Nephron progenitor cell (in vitro differentiated cells): ENCODE results near the gene F2RL2.

Experiments
- DNase-seq: peaks from one replicate; pipeline ENCODE4 v3.0.0; 2021
- H3K27ac Mint-ChIP-seq: 2 replicates; pipeline ENCODE4 v1.8.0; 2021; ENCODE audit warnings: mild to moderate bottlenecking, moderate library complexity, mixed read lengths
- H3K27me3 Mint-ChIP-seq: 2 replicates; pipeline ENCODE4 v1.8.0; 2021; ENCODE audit warnings: mild to moderate bottlenecking, low read depth, mixed read lengths; ENCODE audit not compliant: poor library complexity
- H3K36me3 Mint-ChIP-seq: 2 replicates; pipeline ENCODE4 v1.8.0; 2021; ENCODE audit warnings: low read depth, mixed read lengths
- H3K4me1 Mint-ChIP-seq: 2 replicates; pipeline ENCODE4 v1.8.0; 2021; ENCODE audit warnings: mixed read lengths
- H3K4me3 Mint-ChIP-seq: 2 replicates; pipeline ENCODE4 v1.8.0; 2021; ENCODE audit warnings: mild to moderate bottlenecking, moderate library complexity, mixed read lengths
- H3K9me3 Mint-ChIP-seq: 2 replicates; pipeline ENCODE4 v1.8.0; 2021; ENCODE audit warnings: mild to moderate bottlenecking, moderate library complexity, mixed read lengths
- TF ChIP-seq, protein P1 (sequence below): fragments of 200-600 bp; sonication (generic); IDR thresholded peaks from 2 replicates; pipeline ENCODE4 v1.5.0; 2021; ENCODE audit warnings: antibody characterized with exemption

The F2RL2 gene, protein sequence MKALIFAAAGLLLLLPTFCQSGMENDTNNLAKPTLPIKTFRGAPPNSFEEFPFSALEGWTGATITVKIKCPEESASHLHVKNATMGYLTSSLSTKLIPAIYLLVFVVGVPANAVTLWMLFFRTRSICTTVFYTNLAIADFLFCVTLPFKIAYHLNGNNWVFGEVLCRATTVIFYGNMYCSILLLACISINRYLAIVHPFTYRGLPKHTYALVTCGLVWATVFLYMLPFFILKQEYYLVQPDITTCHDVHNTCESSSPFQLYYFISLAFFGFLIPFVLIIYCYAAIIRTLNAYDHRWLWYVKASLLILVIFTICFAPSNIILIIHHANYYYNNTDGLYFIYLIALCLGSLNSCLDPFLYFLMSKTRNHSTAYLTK

DNA sequence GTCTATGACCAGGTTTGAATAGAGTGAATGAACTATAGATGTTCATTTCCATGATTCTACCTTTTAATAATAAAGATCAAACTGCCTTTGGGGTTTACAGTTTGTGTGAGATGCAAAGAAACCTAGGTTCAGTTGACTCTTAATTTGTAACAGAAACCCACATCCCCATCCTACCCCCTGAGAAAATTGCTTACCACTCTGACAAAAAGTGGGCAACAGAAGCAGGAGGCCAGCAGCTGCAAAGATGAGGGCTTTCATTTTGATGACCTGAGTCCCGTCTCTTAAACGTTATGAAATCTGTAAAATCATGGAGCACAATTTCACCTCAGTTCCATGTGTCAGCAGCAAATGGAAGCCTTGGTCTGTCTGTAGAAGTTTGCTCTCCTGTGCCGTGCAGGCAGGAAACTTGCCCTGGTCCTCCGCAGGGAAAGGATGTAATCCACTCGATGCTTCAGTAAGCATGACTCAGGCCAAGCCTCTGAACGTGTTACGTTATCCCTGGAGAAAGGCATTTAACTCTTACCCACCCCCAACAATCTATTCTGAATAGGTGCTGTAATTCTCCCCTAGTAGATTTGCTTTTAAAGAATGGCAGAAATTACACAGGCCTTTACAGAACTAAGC, at the start of gene F2RL2:
F2RL2 (minus strand) TSS at position 431 of the 624 bp plus-strand sequence; CDS start at position 258, 173 bp downstream.
- TF ChIP-seq, protein P1, sequence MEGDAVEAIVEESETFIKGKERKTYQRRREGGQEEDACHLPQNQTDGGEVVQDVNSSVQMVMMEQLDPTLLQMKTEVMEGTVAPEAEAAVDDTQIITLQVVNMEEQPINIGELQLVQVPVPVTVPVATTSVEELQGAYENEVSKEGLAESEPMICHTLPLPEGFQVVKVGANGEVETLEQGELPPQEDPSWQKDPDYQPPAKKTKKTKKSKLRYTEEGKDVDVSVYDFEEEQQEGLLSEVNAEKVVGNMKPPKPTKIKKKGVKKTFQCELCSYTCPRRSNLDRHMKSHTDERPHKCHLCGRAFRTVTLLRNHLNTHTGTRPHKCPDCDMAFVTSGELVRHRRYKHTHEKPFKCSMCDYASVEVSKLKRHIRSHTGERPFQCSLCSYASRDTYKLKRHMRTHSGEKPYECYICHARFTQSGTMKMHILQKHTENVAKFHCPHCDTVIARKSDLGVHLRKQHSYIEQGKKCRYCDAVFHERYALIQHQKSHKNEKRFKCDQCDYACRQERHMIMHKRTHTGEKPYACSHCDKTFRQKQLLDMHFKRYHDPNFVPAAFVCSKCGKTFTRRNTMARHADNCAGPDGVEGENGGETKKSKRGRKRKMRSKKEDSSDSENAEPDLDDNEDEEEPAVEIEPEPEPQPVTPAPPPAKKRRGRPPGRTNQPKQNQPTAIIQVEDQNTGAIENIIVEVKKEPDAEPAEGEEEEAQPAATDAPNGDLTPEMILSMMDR, result no peak
- Mint-ChIP-seq H3K27ac (peak within 1 kb of the TSS; percentile 52), H3K4me1 (peaks cover 49% of the 10 kb centered on the region)

DNA sequence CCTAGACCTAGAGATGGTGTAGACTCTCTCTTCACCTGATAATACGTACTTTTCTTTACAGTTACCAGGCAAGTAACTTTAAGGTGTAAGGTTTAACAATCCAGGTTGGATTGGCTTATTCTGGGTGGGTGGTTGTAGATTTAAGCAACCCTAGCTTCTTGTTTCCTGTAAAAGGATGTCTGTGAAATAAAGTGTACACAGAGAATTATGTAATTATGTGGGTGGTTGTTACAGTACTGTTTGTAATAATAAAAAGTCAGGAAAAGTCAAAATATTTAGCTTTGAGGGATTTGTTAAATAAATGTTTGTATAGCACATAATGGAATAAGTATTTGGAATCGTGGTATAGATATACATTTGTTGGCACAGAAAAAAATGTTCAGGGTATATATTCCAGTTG, 49.0 kb upstream of the F2RL2 start:
- DNase-seq, result no peak
- Mint-ChIP-seq H3K9me3 (peaks cover 4% of the 10 kb centered on the region), H3K36me3 (peaks cover 73% of the 10 kb centered on the region), H3K27ac (no peak overlapping the region), H3K4me3 (no peak overlapping the region), H3K27me3 (peaks cover 4% of the 10 kb centered on the region), H3K4me1 (peaks cover 19% of the 10 kb centered on the region)
- TF ChIP-seq, protein P1, result no peak

More for the DNA sequence above, at the start of gene F2RL2:
- H3K36me3 Mint-ChIP-seq, result peaks cover 26% of the 10 kb centered on the region
- peak; percentile 28 for DNase-seq
- H3K9me3 Mint-ChIP-seq, result no peaks in the 10 kb centered on the region
- no peak within 1 kb of the TSS for H3K4me3 Mint-ChIP-seq
- H3K27me3 Mint-ChIP-seq, result peaks cover 6% of the 10 kb centered on the region

DNA sequence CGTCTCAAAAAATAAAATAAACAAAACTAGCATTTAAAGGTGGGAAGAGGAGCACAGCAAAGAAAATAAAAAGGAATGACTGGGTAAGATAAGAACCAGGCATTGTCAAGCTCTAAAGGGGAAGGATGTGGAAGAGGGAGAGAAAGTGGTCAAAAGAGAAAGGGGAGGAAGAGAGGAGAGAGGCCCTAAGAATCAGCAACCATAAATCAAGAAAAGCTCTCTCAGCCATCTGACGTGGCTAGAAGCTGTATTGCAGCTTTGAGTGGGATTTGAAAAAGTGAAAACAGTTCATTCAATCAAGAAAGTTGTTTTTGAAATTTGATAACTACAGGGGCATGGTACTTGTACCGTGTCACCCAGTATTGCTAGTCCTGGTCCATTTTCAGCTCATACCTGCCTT, 47.3 kb upstream of the F2RL2 start:
- H3K27ac Mint-ChIP-seq, result peak overlapping the region; percentile 78
- H3K27me3 Mint-ChIP-seq, result peaks cover 4% of the 10 kb centered on the region
- H3K36me3 Mint-ChIP-seq, result peaks cover 75% of the 10 kb centered on the region
- DNase-seq, result no peak
- peaks cover 4% of the 10 kb centered on the region for H3K9me3 Mint-ChIP-seq
- peaks cover 19% of the 10 kb centered on the region for H3K4me1 Mint-ChIP-seq
- no peak overlapping the region for H3K4me3 Mint-ChIP-seq
- TF ChIP-seq, protein P1, result no peak

DNA sequence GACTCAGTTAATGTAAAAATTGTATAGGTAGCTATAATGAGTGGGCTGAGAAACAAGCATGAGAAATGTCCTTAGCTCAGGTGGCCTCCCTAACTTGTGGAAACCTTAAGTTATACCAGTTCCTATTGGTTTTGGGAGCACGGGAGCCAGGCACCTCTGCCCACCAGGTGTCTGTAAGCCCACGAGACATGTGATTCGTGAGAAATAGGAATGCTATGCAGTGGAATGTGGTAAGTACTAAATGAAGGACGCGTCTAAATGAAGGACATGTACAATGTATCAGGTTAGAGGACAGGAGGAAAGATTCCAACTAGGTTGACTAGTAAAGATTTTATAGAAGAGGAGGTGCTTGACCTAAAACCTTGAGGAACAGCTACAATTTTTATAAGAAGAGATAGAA, 46.0 kb upstream of the F2RL2 start:
- Mint-ChIP-seq H3K36me3 (peaks cover 77% of the 10 kb centered on the region), H3K27ac (no peak overlapping the region), H3K27me3 (peaks cover 4% of the 10 kb centered on the region), H3K4me1 (peaks cover 19% of the 10 kb centered on the region), H3K4me3 (no peak overlapping the region), H3K9me3 (peaks cover 4% of the 10 kb centered on the region)
- TF ChIP-seq, protein P1, result no peak
- no peak for DNase-seq

DNA sequence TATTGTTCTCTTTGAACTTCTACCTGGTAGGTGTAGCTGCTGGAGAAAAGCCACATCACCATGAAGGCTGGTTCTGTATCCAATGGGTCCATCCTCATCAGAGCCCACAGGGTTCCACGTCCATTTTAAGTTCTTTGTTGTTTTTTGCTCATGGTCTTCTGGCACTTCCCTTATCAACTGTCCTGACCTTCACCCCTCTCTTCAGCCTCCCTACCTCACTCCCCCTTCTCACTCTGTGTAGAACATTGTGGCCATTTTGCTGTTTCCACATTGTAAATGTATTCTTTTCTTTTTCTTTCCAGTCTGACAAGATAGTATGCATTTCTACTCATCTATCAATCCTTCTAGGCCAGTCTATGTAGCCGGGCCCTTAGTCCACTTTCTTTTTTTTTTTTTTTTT, 44.3 kb upstream of the F2RL2 start:
- H3K36me3 Mint-ChIP-seq, result peaks cover 78% of the 10 kb centered on the region
- peaks cover 19% of the 10 kb centered on the region for H3K4me1 Mint-ChIP-seq
- H3K27me3 Mint-ChIP-seq, result peaks cover 1% of the 10 kb centered on the region
- TF ChIP-seq, protein P1, result no peak
- DNase-seq, result no peak
- peaks cover 4% of the 10 kb centered on the region for H3K9me3 Mint-ChIP-seq
- no peak overlapping the region for H3K27ac Mint-ChIP-seq
- H3K4me3 Mint-ChIP-seq, result no peak overlapping the region
